Measurements from ENCODE around the gene C2orf92.

The C2orf92 gene

GRCh38 chr2:97732436-97733340 lies 63.2 kb downstream of the C2orf92 start:
- TF ChIP-seq CTCF (IDR thresholded peaks at IDR 0.05; ENCODE audit: insufficient read depth, low read length, missing control alignments), result no peak
- ChIA-PET CTCF (interaction anchor here (1.5 to 3.6 kb wide), 2 partner anchors 8 to 34 kb away, joined by 3 to 22 read pairs; no protein-coding TSS in a partner anchor), POLR2A (no interaction called here)
- DNase-seq (ENCODE audit: low read depth, low spot score), result no peak
- no peak overlapping the region for H3K4me3 ChIP-seq (ENCODE audit: low read depth, low read length)

- H3K4me3 ChIP-seq (ENCODE audit: low read depth, low read length), result no peak overlapping the region
- POLR2A ChIA-PET, result no interaction called here
- TF ChIP-seq CTCF (IDR thresholded peaks at IDR 0.05; ENCODE audit: insufficient read depth, low read length, missing control alignments), result no peak
- CTCF ChIA-PET, result interaction anchor here (1.0 kb wide), 1 partner anchor 652 kb away, joined by 3 read pairs; no protein-coding TSS in a partner anchor
- DNase-seq (ENCODE audit: low read depth, low spot score), result no peak
Observed at GRCh38 chr2:97733341-97734035, 64.0 kb downstream of the C2orf92 start.

- TF ChIP-seq CTCF (IDR thresholded peaks at IDR 0.05; ENCODE audit: insufficient read depth, low read length, missing control alignments), result no peak
- ChIA-PET POLR2A (no interaction called here), CTCF (interaction anchor here (1.0 kb wide), 1 partner anchor 651 kb away, joined by 3 read pairs; no protein-coding TSS in a partner anchor)
- H3K4me3 ChIP-seq (ENCODE audit: low read depth, low read length), result no peak overlapping the region
- no peak for DNase-seq (ENCODE audit: low read depth, low spot score)
Observed at GRCh38 chr2:97734061-97735051, 64.8 kb downstream of the C2orf92 start.

- CTCF ChIA-PET, result no interaction called here
- no peak for DNase-seq (ENCODE audit: low read depth, low spot score)
- TF ChIP-seq CTCF (IDR thresholded peaks at IDR 0.05; ENCODE audit: insufficient read depth, low read length, missing control alignments), result no peak
- POLR2A ChIA-PET, result no interaction called here
- no peak overlapping the region for H3K4me3 ChIP-seq (ENCODE audit: low read depth, low read length)
Observed at GRCh38 chr2:97735161-97735561, 65.6 kb downstream of the C2orf92 start.

GRCh38 chr2:97736185-97736584 lies 66.7 kb downstream of the C2orf92 start:
- no peak for DNase-seq (ENCODE audit: low read depth, low spot score)
- ChIA-PET CTCF (no interaction called here), POLR2A (no interaction called here)
- no peak overlapping the region for H3K4me3 ChIP-seq (ENCODE audit: low read depth, low read length)
- TF ChIP-seq CTCF (IDR thresholded peaks at IDR 0.05; ENCODE audit: insufficient read depth, low read length, missing control alignments), result no peak
